HTR-8/SVneo (cell line): ENCODE measurements around the gene CADPS2.
"Not testable (repeated sequence)": the region's sequence is repeated elsewhere in the genome, so short reads cannot be mapped to it uniquely, and the experiment has no call there.

Experiments
- DNase-seq: peaks from one replicate; pipeline ENCODE4 v3.0.0; 2011; ENCODE audit warnings: low spot score, mixed read lengths; ENCODE audit not compliant: insufficient read length
- FAIRE-seq: peaks from 2 replicates; lab custom pipeline; 2011; peaks lifted over from hg19 to GRCh38; lab: Jason Lieb, UNC

The CADPS2 gene

DNA sequence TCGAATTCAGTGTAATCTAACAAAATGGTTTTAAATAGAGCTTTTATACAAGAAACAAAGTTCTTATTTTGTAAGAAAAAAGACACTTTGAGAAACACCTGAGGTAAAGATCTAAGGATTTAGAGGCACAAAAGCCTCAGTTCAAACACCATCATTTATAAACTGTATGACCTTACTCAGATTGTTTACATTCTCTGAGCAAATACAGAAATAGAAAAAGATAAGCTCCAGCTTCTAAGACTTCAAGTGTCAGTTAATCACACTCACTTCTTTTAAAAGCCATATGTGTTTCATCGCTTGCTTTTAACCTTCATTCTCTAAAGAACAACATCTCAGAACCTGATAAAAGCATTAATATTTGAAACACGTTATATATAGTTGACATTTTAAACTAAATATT is 27.9 kb downstream of the CADPS2 start:
- DNase-seq (no peak), FAIRE-seq (no peak)

DNA sequence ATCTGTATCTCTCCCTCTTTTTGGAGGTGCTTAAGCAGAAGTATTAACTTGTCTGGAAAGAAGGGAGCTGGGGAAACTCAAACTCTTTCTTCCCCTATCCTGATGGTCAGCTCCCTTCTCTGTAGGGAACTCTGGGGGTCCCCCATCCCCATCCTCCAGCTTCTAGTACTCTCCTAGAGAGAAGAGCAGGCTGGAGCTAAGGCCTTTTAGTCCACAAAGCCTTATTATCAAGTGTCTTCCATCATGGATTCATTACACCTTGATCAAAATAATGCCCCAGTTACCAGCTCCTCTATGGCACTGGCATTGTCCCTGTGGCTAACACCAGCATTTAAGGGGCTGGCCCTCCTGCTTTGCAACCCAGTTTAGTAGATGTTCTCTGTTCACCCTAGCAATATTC is 35.7 kb downstream of the CADPS2 start:
- DNase-seq (no peak), FAIRE-seq (no peak)

DNA sequence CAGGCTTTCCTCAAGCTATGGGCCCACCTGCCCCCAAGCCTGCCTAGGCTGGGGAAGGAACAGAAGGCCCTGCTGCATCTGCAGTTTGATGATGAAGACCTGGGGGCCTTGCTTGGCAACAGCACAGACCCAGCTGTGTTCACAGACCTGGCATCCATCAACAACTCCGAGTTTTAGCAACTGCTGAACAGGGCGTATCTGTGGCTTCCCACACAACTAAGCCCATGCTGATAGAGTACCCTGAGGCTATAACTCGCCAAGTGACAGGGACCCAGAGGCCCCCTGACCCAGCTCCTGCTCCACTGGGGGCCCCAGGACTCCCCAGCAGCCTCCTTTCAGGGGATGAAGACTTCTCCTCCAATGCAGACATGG is 36.3 kb downstream of the CADPS2 start:
- FAIRE-seq: no peak
- DNase-seq: no peak

DNA sequence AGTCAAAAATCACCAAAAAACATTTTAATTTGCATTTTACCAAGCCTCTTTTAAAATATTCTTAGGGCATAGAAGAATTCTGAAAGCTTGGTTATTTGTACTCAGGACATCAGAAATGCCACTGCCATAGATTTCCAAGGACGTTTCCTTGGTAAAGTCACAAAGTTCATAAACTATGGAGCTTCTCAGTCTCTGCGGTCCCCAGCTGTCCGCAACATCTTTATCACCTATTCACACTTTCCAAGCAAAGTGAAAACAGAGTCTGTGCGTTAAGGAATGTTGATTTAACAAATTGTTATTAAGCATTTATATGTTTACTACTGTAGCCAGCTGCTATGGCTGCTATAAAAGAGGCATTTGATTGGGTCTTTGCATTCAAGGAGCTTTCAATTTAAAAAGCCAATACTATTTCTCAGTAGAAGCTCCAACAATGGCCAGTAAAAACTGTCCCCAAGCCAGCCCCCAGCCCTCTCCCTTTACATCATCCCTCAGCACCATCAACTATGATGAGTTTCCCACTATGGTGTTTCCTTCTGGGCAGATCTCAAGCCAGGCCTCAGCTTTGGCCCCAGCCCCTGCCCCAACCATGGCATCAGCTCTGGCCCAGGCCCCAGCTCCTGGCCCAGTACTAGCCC is 36.8 kb downstream of the CADPS2 start:
- FAIRE-seq: no peak
- DNase-seq: no peak

DNA sequence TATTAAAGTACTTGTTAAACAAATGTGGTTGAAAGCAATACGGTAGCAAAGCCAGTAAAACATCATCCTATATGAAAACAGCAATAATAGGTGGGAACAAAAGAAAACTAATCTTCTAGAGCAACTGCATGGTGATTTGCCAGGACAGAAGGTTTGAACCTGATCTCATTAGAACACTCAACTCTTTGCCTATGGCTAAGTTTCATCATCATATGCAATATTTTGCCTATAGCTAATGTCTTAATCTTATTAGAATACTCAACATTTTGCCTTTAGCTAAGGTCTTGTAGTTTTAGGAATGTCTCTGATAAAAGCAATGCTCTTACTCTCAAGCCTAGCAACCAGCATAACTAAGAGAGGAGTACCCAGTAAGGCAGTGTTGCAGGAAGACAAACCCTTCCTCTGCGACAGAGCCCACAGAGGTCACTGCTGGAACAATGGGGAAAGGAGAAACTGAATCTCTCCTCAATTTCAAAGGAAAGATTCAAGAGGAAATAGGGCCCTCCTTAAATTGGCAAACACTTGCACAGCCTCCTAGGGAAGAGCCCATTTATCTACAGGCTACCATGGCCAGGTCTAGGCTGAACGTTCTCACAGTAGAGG is 38.3 kb downstream of the CADPS2 start:
- DNase-seq: no peak
- no peak for FAIRE-seq

DNA sequence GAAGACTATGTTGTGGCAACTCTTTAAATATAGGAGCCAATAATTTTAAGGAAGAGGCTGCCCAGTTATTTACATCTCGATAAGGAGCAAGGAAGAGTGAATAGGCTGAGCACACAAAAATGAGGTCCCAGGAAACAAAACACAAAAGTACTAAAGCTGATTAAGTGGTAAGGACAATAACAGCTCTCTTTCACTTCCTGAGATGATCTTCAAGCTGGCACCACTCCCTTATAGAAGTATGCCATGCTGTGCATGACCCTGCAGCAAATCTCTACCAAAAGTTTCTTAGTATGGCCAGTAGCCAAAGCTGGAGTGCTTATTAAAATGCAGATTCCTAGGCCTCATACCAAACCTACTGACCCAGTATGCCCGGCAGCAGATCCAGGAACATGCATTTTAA is 39.7 kb downstream of the CADPS2 start:
- DNase-seq (no peak), FAIRE-seq (no peak)

DNA sequence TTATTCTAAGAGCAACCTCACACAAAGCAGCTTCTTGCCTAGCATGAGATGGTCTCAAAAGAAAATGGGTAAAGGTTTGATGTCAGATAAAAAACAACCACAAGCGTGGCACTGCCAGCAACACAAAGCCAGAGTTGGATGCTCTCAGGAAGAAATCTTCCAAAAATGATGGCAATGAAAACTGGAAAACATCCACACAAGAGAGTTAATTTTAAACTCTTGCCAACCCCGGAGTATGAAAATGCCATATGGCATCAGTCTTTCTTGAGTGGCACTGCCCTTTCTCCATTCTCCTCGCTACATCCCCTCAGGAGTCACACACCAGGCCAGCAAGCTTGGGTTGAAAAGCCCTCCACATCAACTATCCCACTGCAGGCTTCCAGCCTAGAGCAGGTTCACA is 41.0 kb downstream of the CADPS2 start:
- DNase-seq: no peak
- FAIRE-seq: no peak

DNA sequence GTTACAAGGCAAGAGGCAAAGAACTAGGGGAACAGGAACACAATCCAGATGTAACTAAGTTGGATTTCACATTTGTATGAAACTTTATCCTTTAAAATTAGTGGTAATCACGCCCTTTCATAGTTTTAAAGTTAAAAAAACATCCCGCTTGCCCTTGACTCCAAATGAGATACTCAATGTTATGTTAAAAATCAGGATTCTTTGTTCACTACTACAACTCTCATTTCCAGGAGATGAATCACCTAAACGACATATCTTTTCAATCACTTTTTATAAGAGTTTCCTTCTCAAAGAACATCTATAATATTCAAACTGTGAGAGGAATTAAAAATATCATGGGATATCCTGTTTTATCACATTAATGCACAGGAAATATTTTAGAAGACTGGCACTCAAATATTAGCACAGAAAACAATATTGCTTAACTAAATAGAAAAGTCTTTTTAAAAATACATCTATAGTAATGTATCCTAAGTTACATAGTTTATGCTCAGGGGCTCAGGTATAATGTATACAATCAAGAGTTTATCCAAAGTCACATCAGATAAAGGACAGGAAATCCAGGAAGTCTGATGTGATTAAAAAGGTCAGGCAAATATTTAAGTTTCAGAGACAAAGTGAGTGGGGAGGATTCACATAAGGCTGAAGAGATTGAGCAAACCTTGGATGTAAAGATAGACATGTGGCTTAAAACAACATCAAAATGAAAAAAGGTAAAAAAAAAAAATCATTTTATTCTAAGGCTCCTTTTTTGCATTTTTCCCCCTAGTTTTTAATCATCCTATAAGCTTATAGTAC is 41.9 kb downstream of the CADPS2 start:
- FAIRE-seq: no peak

DNA sequence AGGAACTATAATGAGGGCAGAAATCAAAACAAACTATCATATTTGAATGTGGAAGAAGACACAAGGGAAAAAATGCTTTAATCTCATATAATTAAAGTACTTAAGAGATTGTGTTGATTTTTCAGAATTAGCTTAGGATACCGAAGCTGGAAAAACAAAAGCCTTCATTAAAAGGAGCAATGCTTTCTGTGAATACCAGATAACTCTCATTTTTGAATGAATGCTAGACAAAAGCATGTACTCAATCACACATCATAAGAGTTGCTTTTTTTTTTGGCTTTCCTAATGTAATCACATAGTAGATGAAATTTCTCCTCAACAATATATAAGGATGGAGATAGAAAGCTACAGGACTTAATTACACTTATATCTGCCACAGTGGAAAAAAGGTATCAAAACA is 43.3 kb downstream of the CADPS2 start:
- no peak for FAIRE-seq

More for the DNA sequence above, 41.9 kb downstream of the CADPS2 start:
- DNase-seq: no peak

DNA sequence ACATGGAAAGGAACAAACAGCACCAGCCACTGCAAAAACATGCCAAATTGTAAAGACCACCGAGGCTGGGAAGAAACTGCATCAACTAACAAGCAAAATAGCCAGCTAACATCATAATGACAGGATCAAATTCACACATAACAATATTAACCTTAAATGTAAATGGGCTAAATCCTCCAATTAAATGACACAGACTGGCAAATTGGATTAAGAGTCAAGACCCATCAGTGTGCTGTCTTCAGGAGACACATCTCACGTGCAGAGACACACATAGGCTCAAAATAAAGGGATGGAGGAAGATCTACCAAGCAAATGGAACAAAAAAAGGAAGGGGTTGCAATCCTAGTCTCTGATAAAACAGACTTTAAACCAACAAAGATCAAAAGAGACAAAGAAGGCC is 50.0 kb downstream of the CADPS2 start:
- not testable (repeated sequence) for FAIRE-seq

More for the DNA sequence above, 43.3 kb downstream of the CADPS2 start:
- no peak for DNase-seq

DNA sequence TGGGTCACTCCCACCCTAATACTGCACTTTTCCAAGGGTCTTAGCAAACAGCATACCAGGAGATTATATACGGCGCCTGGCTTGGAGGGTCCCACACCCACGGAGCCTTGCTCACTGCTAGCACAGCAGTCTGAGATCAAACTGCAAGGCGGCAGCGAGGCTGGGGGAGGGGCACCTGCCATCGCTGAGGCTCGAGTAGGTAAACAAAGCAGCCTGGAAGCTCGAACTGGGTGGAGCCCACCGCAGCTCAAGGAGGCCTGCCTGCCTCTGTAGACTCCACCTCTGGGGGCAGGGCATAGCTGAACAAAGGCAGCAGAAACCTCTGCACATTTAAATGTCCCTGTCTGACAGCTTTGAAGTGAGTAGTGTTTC is 51.7 kb downstream of the CADPS2 start:
- DNase-seq, FAIRE-seq: not testable (repeated sequence)

More for the DNA sequence above, 50.0 kb downstream of the CADPS2 start:
- DNase-seq: not testable (repeated sequence)

DNA sequence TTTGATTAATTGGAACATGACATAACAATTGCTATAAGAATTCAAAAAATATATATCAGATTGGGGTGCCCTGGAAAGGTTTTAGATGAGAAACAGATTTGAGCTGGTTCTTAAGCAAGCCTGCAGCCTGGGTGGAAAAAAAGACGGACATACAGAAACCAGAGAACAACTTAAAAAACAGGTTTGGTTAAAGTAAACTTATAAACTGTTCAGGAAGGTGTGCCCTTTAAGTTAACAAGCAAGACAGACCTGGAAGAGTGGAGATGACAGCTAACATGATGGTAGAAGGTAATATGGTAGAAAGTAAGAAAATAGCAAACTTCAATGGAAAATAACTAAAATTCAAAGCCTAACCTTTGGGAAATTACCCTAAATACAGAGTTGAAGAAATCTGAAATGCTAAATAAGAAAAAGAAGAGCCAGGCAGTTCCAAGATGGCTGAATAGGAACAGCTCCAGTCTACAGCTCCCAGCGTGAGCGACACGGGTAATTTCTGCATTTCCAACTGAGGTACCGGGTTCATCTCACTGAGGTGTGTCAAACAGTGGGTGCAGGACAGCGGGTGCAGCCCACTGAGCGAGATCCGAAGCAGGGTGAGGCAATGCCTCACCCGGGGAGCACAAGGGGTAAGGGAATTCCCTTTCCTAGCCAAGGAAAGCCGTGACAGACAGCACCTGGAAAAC is 52.2 kb downstream of the CADPS2 start:
- FAIRE-seq (no peak), DNase-seq (no peak)

DNA sequence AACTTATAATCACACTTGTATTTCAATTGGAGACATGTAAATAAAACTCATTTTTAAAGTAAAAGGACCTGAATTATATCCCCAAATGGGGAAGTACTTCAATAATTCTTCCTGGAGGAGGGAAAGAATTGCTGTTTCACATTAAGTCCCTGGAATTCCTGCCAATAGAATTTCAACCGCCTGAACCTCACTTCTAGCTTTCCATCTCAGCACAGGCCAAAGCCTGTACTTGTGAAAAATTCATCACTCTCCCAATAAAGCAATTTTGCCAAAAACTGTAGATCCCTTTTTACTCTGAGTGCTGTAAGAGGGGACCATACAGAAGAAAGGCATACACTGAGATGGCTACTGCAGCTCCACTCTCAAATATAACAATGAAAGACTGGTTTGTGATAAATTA is 54.8 kb downstream of the CADPS2 start:
- FAIRE-seq (no peak), DNase-seq (no peak)

DNA sequence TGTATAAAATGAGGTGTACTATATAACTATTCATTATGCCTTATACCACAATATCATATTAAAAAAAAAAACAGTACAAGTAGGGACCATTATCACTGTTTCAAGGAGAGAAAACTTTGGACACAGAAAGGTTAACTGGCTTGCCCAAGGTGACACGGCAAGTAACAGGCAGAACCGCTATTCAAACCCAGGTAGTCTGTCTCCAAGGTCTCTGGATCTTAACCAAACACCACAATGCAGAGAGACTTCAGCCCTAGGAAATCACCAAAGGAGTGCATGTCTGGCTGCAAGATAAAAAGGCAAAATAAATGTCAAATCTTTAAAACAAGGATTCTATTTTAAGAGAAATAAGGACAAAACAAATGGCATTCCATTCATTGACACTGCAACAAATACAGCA is 56.3 kb downstream of the CADPS2 start:
- DNase-seq (no peak), FAIRE-seq (no peak)

DNA sequence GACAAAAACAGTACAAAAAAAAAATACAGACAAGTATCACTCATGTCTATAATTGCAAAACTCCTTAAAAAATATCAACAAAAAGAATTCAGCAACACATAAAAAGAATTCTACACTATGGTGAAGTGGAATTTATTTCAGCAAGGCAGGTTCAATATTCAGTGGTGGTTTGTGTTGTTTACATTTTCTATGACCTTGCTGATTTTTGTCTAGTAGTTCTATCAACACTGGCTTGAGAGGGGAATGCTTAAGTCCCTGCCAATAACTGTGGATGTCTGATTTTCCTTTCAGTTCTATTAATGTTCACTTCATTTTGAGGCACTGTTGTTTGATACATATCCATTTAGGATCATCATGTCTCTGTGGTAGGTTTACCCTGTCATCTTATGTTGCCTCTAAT is 58.5 kb downstream of the CADPS2 start:
- DNase-seq (no peak), FAIRE-seq (no peak)

DNA sequence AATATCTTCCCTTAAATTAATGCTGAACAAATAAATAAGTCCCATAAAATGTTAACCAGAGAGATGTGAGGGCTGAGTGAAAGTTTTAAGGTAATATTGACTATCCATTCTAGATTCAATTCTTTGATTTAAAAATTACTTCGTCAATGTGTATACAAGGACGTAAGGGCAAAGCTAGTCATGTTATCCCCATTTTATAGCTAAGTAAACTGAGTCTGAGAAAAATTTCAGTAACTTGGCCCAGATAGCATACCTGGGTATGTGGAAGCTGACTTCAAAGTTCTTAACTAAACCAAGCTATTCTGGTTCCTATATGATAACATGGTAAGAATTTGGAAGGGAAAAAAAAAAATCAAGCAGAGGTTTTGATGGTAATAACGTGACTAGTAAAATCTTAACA is 72.4 kb downstream of the CADPS2 start:
- DNase-seq (no peak), FAIRE-seq (no peak)

DNA sequence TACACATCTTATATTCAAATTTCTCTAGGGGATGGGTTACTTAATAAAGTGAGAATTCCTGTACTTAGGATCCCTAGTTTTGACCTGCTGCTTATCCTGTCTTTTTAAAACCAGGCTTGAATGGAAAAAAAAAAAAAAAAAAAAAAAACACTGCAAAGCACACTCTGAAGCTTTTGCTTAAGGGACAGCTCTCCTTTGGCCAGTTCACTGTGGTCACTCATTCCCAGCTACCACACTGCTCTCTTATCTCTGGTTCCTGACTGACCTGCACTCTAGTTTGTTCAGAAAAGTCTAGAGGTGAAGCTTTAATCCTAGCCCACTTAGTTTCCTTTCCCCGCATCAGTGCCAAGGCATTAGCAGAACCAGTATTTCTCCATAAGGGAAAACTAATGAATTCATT is 82.4 kb downstream of the CADPS2 start:
- FAIRE-seq (no peak), DNase-seq (no peak)

DNA sequence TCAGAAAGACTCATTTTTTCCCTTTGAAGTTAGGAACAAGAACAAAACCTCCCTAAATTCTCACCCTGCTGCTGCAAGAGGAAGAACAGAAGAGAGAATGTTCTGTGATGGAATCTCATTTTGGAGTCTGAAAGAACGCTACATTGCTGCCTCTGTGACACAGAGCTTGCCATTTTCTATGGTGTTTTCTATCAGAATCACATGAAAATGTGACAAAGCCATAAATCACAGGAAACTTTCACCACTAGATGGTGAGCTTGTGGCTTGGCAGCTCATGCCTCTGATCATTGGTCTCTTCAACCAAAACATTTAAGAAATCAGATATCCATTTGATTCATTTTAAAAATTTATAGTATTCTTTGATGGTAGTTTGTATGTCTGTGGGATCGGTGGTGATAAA is 82.9 kb downstream of the CADPS2 start:
- DNase-seq (no peak), FAIRE-seq (no peak)

DNA sequence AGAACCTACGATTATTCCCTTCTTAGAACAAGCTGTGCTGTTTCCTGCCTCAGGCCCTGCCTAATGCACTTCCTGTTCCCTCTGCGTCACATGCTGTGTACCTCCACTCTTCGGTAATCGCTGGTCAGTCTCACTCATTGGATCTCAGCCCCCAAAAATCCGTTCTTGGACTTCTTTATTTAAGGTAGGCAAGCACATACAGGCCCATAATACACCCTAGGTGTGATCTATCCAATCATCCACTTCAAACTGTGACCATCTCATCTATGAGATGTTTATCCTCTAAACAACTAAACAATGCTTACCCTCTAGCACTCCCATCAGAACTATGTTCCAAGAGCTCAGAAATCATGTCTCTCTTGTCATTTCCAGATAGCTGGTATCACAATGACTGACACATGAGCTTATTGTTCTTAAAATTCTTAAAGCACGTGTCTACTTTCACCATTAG is 83.9 kb downstream of the CADPS2 start:
- FAIRE-seq (no peak), DNase-seq (no peak)

DNA sequence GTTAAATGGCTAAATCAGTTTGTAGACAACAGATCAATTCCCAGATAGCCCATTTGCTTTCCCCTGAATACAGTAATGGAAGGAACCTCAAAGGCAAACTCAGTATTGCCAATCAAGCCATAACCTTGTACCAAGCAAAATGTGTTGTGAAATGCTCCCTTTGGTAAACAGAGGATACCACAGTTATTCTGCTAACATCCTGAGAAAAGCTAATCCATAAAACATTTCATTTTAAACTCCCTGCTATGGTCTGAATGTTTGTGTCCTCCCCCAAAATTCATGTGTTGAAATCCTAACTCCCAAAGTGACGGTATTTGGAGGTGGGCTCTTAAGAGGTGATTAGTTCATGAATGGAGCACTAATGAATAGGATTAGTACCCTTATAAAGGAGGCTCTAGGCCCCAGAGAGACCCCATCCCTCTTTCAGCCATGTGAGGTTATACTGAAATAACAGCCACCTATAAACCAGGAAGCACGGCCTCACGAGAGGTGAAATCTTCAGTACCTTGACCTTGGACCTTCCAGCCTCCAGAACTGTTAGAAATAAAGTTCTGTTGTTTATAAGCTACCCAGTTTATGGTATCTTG is 94.2 kb downstream of the CADPS2 start:
- DNase-seq (no peak), FAIRE-seq (no peak)

DNA sequence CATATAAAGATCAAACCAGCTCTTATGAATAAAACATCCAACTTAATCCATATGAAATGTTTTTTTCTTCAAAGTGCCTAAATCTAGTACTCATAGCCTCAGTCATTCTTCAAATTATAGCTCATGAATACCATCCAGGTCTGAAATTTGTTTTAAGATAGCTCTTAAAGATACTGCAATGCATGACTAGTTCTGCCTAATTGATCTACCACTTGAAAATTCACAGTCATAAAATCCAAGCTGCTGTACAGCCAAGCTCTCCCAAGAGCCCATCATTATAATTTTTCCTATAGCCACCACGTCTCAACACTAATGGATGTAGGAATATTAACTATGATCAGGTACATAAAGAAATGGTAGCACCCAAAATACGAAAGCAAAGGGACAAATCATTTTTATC is 95.7 kb downstream of the CADPS2 start:
- FAIRE-seq (no peak), DNase-seq (no peak)
